HG03565 (cell line): ENCODE results near the gene KIFC3.
"Not testable (repeated sequence)": the region's sequence is repeated elsewhere in the genome, so short reads cannot be mapped to it uniquely, and the experiment has no call there.

Experiments
- ATAC-seq: cut with Tn5 transposase; IDR thresholded peaks from one replicate; pipeline ENCODE4 v1.9.1; 2021; ENCODE audit warnings: mild to moderate bottlenecking, moderate library complexity; ENCODE audit not compliant: unreplicated experiment

KIFC3 gene

GRCh38 chr16:57741660-57742191 is 60.6 kb downstream of the KIFC3 start:
- no peak for ATAC-seq

GRCh38 chr16:57740423-57741071 is 61.7 kb downstream of the KIFC3 start:
- no peak for ATAC-seq

GRCh38 chr16:57739756-57740422 is 62.4 kb downstream of the KIFC3 start:
- no peak for ATAC-seq

- ATAC-seq, result no peak
Observed at GRCh38 chr16:57738844-57739243, 63.4 kb downstream of the KIFC3 start.

- no peak for ATAC-seq
Observed at GRCh38 chr16:57736419-57737351, 65.6 kb downstream of the KIFC3 start.

GRCh38 chr16:57735755-57736418 is 66.4 kb downstream of the KIFC3 start, which contains the start of gene KATNB1:
Gene KATNB1, plus strand, starts transcription at chr16:57735770. Its CDS starts 1,474 bp downstream, at chr16:57737244.
- ATAC-seq, result no peak

GRCh38 chr16:57734925-57735754 is 67.2 kb downstream of the KIFC3 start:
- peak; percentile 83 for ATAC-seq

- no peak for ATAC-seq
Observed at GRCh38 chr16:57734308-57734924, 67.9 kb downstream of the KIFC3 start.

- no peak for ATAC-seq
Observed at GRCh38 chr16:57732714-57733113, 69.6 kb downstream of the KIFC3 start.

- ATAC-seq, result no peak
Observed at GRCh38 chr16:57732037-57732436, 70.3 kb downstream of the KIFC3 start.

- ATAC-seq, result no peak
Observed at GRCh38 chr16:57730771-57731730, 71.2 kb downstream of the KIFC3 start.

GRCh38 chr16:57729852-57730251 is 72.4 kb downstream of the KIFC3 start:
- ATAC-seq, result not testable (repeated sequence)

- ATAC-seq, result no peak
Observed at GRCh38 chr16:57729182-57729484, 73.2 kb downstream of the KIFC3 start.

GRCh38 chr16:57728336-57729181 is 73.7 kb downstream of the KIFC3 start:
- ATAC-seq, result no peak

- no peak for ATAC-seq
Observed at GRCh38 chr16:57727610-57728009, 74.7 kb downstream of the KIFC3 start.

GRCh38 chr16:57726433-57726947 is 75.8 kb downstream of the KIFC3 start:
- no peak for ATAC-seq

GRCh38 chr16:57725976-57726375 is 76.3 kb downstream of the KIFC3 start:
- ATAC-seq, result no peak
